HEK293 (cell line): Measurements from ENCODE around the gene CD44.

ENCODE experiments used
- CTCF ChIA-PET: fragments of 350-600 bp; formaldehyde crosslinking; extraction: SDS; loops from one replicate; lab custom pipeline; 2021; ENCODE audit warnings: antibody characterized with exemption; lab: Yijun Ruan, JAX
- POLR2A ChIA-PET: fragments of 300-600 bp; formaldehyde crosslinking; extraction: SDS; loops from one replicate; lab custom pipeline; 2020; ENCODE audit warnings: antibody characterized with exemption, inconsistent platforms; lab: Yijun Ruan, JAX
- H3K27ac ChIP-seq: fragments of 200-500 bp; sonication (Bioruptor generic); 2 replicates; pipeline ENCODE4 v1.5.1; 2014; ENCODE audit warnings: low read depth, low read length, control low read depth, inconsistent platforms; ENCODE audit errors: extremely low read depth
- H3K36me3 ChIP-seq, 2 experiments: fragments of 200-500 bp in 1 of 2; sonication (Bioruptor generic) in 1 of 2; 1 replicate in 1 of 2; 2 replicates in 1 of 2; pipeline ENCODE4 v1.5.1; 2014 to 2017; ENCODE audit warnings: inconsistent platforms in 2 of 2, low read length in 2 of 2; ENCODE audit not compliant: control insufficient read depth in 2 of 2, insufficient read depth in 1 of 2
- H3K4me1 ChIP-seq: fragments of 200-500 bp; sonication (Bioruptor generic); 2 replicates; pipeline ENCODE4 v1.5.1; 2014; ENCODE audit warnings: mild to moderate bottlenecking, low read length, inconsistent platforms; ENCODE audit not compliant: control insufficient read depth, insufficient read depth
- H3K4me3 ChIP-seq: 2 replicates; pipeline ENCODE4 v1.5.1; 2011; ENCODE audit warnings: low read depth, mild to moderate bottlenecking, control low read depth, low read length, moderate library complexity
- H3K9me3 ChIP-seq: fragments of 200-500 bp; sonication (Bioruptor generic); 2 replicates; pipeline ENCODE4 v1.5.1; 2014; ENCODE audit warnings: low read depth, low read length, inconsistent platforms; ENCODE audit not compliant: control insufficient read depth, insufficient read depth
- OSR2 ChIP-seq: fragments of 450-650 bp; formaldehyde crosslinking; IDR thresholded peaks from 2 replicates; pipeline ENCODE4 v1.5.1; 2016; ENCODE audit warnings: missing biosample characterization, missing genetic modification characterization
- PBX3 ChIP-seq: sonication (generic); formaldehyde crosslinking; IDR thresholded peaks from 2 replicates; pipeline ENCODE4 v1.8.1; 2022; ENCODE audit warnings: mild to moderate bottlenecking, moderate library complexity, missing genetic modification reagents
- RBAK ChIP-seq: fragments of 450-650 bp; formaldehyde crosslinking; IDR thresholded peaks from 2 replicates; pipeline ENCODE4 v1.5.1; 2016; ENCODE audit warnings: missing biosample characterization, missing genetic modification characterization
- ZBTB11 ChIP-seq: fragments of 450-650 bp; formaldehyde crosslinking; conservative IDR thresholded peaks from 2 replicates; pipeline ENCODE4 v1.5.1; 2016; ENCODE audit warnings: low read depth, missing biosample characterization, missing genetic modification characterization
- ZBTB26 ChIP-seq: fragments of 450-650 bp; formaldehyde crosslinking; optimal IDR thresholded peaks from 2 replicates; pipeline ENCODE3; 2016; ENCODE audit warnings: missing biosample characterization, mild to moderate bottlenecking, missing genetic modification characterization
- ZNF132 ChIP-seq: fragments of 450-650 bp; formaldehyde crosslinking; IDR thresholded peaks from 2 replicates; pipeline ENCODE4 v1.5.1; 2017; ENCODE audit warnings: missing biosample characterization, missing genetic modification characterization, borderline replicate concordance
- ZNF146 ChIP-seq: fragments of 450-650 bp; formaldehyde crosslinking; IDR thresholded peaks from 2 replicates; pipeline ENCODE4 v1.5.1; 2016; ENCODE audit warnings: missing biosample characterization, missing genetic modification characterization
- ZNF24 ChIP-seq: fragments of 450-650 bp; formaldehyde crosslinking; IDR thresholded peaks from 2 replicates; pipeline ENCODE4 v1.5.1; 2016; ENCODE audit warnings: missing biosample characterization, missing genetic modification characterization
- ZNF280C ChIP-seq: fragments of 450-650 bp; formaldehyde crosslinking; IDR thresholded peaks from 2 replicates; pipeline ENCODE4 v1.5.1; 2016; ENCODE audit warnings: missing biosample characterization, missing genetic modification characterization
- ZNF280D ChIP-seq: fragments of 450-650 bp; formaldehyde crosslinking; IDR thresholded peaks from 2 replicates; pipeline ENCODE4 v1.5.1; 2016; ENCODE audit warnings: missing biosample characterization, missing genetic modification characterization
- ZNF529 ChIP-seq: fragments of 450-650 bp; formaldehyde crosslinking; IDR thresholded peaks from 2 replicates; pipeline ENCODE4 v1.5.1; 2017; ENCODE audit warnings: missing genetic modification characterization, missing biosample characterization; ENCODE audit not compliant: insufficient replicate concordance
- ZNF544 ChIP-seq: fragments of 450-650 bp; formaldehyde crosslinking; IDR thresholded peaks from 2 replicates; pipeline ENCODE4 v1.5.0; 2017; ENCODE audit warnings: missing biosample characterization, missing genetic modification characterization
- ZNF558 ChIP-seq: fragments of 450-650 bp; formaldehyde crosslinking; IDR thresholded peaks from 2 replicates; pipeline ENCODE4 v1.5.1; 2016; ENCODE audit warnings: missing biosample characterization, missing genetic modification characterization
- ZNF670 ChIP-seq: fragments of 450-650 bp; formaldehyde crosslinking; IDR thresholded peaks from 2 replicates; pipeline ENCODE4 v1.5.1; 2016; ENCODE audit warnings: missing biosample characterization, missing genetic modification characterization, low read depth
- ZNF777 ChIP-seq: fragments of 450-650 bp; formaldehyde crosslinking; IDR thresholded peaks from 2 replicates; pipeline ENCODE4 v1.5.1; 2017; ENCODE audit warnings: missing biosample characterization, missing genetic modification characterization, borderline replicate concordance
- ZNF830 ChIP-seq: fragments of 450-650 bp; IDR thresholded peaks from 2 replicates; pipeline ENCODE4 v1.5.0; 2018; ENCODE audit warnings: missing biosample characterization, missing genetic modification characterization, low read depth, mild to moderate bottlenecking, moderate library complexity
- ZSCAN18 ChIP-seq: fragments of 450-650 bp; formaldehyde crosslinking; IDR thresholded peaks from 2 replicates; pipeline ENCODE4 v1.5.1; 2016; ENCODE audit warnings: missing biosample characterization, missing genetic modification characterization
- ZSCAN30 ChIP-seq: fragments of 450-650 bp; IDR thresholded peaks from 2 replicates; pipeline ENCODE4 v1.5.1; 2018; ENCODE audit warnings: missing biosample characterization, mild to moderate bottlenecking, missing genetic modification characterization, moderate library complexity

Gene CD44

GRCh38 chr11:35160246-35160824 is 21.4 kb downstream of the CD44 start (continued):
- TF ChIP-seq ZBTB11 (tag by site-specific recombination) = no peak

GRCh38 chr11:35160902-35161597 is 22.1 kb downstream of the CD44 start:
- no peak overlapping the region for H3K27ac ChIP-seq
- H3K4me3 ChIP-seq = no peak overlapping the region
- ChIA-PET POLR2A (no interaction called here), CTCF (interaction anchor here (0.6 kb wide), 1 partner anchor 77 kb away, joined by 3 read pairs; no protein-coding TSS in a partner anchor)
- H3K9me3 ChIP-seq = no peaks in the 10 kb centered on the region
- TF ChIP-seq OSR2 (tag by site-specific recombination) (no peak), ZNF830 (tag by site-specific recombination) (no peak), ZSCAN30 (no peak), ZNF558 (tag by site-specific recombination) (no peak), PBX3 (CRISPR knock-in tag) (no peak), ZNF24 (tag by site-specific recombination) (no peak), ZSCAN18 (no peak), ZNF146 (tag by site-specific recombination) (no peak), ZNF280C (tag by site-specific recombination) (no peak), ZNF670 (tag by site-specific recombination) (no peak), ZNF777 (tag by site-specific recombination) (no peak), ZNF544 (no peak), ZNF529 (tag by site-specific recombination) (no peak), ZNF132 (tag by site-specific recombination) (no peak), ZBTB26 (tag by site-specific recombination) (no peak), RBAK (no peak), ZNF280D (no peak)
- no peaks in the 10 kb centered on the region for H3K36me3 ChIP-seq
- no peaks in the 10 kb centered on the region for H3K4me1 ChIP-seq
